Tibial artery (tissue), 4 donors: ENCODE results near the gene PTGER2.

Experiments
- DNase-seq, 2 donors: peaks; one replicate each; pipeline ENCODE4 v3.0.0-alpha.2; 2019
- H3K27ac ChIP-seq, 2 donors: fragments of 200-600 bp; sonication (generic) in 1 of 2; 1 replicate in 1 of 2; 2 replicates in 1 of 2; pipeline ENCODE4 v1.5.1; 2018 to 2019; ENCODE audit warnings: mild to moderate bottlenecking in 1 of 2
- H3K27me3 ChIP-seq, 2 donors: fragments of 200-600 bp; sonication (generic) in 1 of 2; one replicate each; pipeline versions ENCODE4 v1.5.1 to v1.6.0; 2016 to 2019
- H3K36me3 ChIP-seq, 3 donors: fragments of 200-600 bp; sonication (generic) in 2 of 3; one replicate each; pipeline ENCODE4 v1.5.1; 2016 to 2019; ENCODE audit warnings: mild to moderate bottlenecking in 2 of 3
- H3K4me1 ChIP-seq, 4 donors: fragments of 200-600 bp; sonication (generic) in 2 of 4; 1 replicate in 3 of 4; 2 replicates in 1 of 4; pipeline ENCODE4 v1.5.1; 2016 to 2019
- H3K4me3 ChIP-seq, 2 donors: fragments of 200-600 bp; sonication (generic) in 1 of 2; 1 replicate in 1 of 2; 2 replicates in 1 of 2; pipeline ENCODE4 v1.5.1; 2018 to 2019; ENCODE audit warnings: mild to moderate bottlenecking in 2 of 2
- H3K9me3 ChIP-seq, 3 donors: fragments of 200-600 bp; sonication (generic) in 1 of 3; one replicate each; pipeline ENCODE4 v1.5.1; 2016 to 2019
- intact Hi-C: fragments of 100-400 bp; cut with DNase I; formaldehyde crosslinking; loops from one replicate; pipeline ENCODE4 v1.15.0; 2023; ENCODE audit warnings: low total_unique reads
- TF ChIP-seq, protein P1 (sequence below), 2 experiments: fragments of 200-600 bp in 1 of 2; fragments of 450-650 bp in 1 of 2; IDR thresholded peaks; one replicate each; pipeline ENCODE4 v1.5.1; 2017 to 2019; ENCODE audit warnings: antibody characterized with exemption in 2 of 2, mild to moderate bottlenecking in 1 of 2, moderate library complexity in 1 of 2

The PTGER2 gene

GRCh38 chr14:52329678-52330369 lies 15.7 kb downstream of the PTGER2 start:
- H3K4me1 ChIP-seq, result no peaks in the 10 kb centered on the region
- intact Hi-C loops, result no loop called here
- no peak overlapping the region for H3K4me3 ChIP-seq
- H3K27me3 ChIP-seq, result no peaks in the 10 kb centered on the region
- no peak overlapping the region for H3K27ac ChIP-seq
- H3K36me3 ChIP-seq, result no peaks in the 10 kb centered on the region
- TF ChIP-seq, protein P1, sequence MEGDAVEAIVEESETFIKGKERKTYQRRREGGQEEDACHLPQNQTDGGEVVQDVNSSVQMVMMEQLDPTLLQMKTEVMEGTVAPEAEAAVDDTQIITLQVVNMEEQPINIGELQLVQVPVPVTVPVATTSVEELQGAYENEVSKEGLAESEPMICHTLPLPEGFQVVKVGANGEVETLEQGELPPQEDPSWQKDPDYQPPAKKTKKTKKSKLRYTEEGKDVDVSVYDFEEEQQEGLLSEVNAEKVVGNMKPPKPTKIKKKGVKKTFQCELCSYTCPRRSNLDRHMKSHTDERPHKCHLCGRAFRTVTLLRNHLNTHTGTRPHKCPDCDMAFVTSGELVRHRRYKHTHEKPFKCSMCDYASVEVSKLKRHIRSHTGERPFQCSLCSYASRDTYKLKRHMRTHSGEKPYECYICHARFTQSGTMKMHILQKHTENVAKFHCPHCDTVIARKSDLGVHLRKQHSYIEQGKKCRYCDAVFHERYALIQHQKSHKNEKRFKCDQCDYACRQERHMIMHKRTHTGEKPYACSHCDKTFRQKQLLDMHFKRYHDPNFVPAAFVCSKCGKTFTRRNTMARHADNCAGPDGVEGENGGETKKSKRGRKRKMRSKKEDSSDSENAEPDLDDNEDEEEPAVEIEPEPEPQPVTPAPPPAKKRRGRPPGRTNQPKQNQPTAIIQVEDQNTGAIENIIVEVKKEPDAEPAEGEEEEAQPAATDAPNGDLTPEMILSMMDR (IDR thresholded peaks at IDR 0.05), result no peak
- DNase-seq, result no peak
- H3K9me3 ChIP-seq, result no peaks in the 10 kb centered on the region

DNA sequence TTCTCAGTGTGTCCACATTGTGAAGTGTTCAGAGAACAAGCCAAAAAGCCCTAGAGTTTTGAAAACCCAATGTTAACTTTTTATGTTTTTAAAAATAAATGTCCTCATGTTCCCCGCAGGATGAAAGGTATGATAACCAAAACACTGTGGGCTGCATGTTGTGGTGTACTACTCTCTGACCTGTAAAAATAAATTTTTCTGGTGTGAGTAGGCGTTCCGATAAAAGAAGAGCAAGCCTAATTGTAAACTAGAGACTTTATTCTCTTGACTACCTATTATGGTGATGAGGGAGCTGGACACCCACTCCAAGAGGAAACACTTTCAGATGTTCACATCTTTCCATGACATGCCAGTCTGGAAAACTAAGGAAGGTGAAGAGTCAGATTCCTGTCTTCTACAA lies 18.2 kb downstream of the PTGER2 start:
- no peak overlapping the region for H3K4me3 ChIP-seq
- intact Hi-C loops, result no loop called here
- no peaks in the 10 kb centered on the region for H3K27me3 ChIP-seq
- no peak for DNase-seq
- no peaks in the 10 kb centered on the region for H3K36me3 ChIP-seq
- no peak overlapping the region for H3K27ac ChIP-seq
- TF ChIP-seq, protein P1 (IDR thresholded peaks at IDR 0.05), result no peak
- no peaks in the 10 kb centered on the region for H3K4me1 ChIP-seq
- no peaks in the 10 kb centered on the region for H3K9me3 ChIP-seq

GRCh38 chr14:52333108-52333507 lies 19.0 kb downstream of the PTGER2 start:
- Histone ChIP-seq H3K27me3 (no peaks in the 10 kb centered on the region), H3K4me3 (no peak overlapping the region), H3K4me1 (no peaks in the 10 kb centered on the region), H3K27ac (no peak overlapping the region), H3K9me3 (no peaks in the 10 kb centered on the region), H3K36me3 (no peaks in the 10 kb centered on the region)
- intact Hi-C loops, result no loop called here
- TF ChIP-seq, protein P1 (IDR thresholded peaks at IDR 0.05), result no peak
- no peak for DNase-seq

GRCh38 chr14:52333823-52334657 lies 19.9 kb downstream of the PTGER2 start:
- intact Hi-C loops, result no loop called here
- TF ChIP-seq, protein P1 (IDR thresholded peaks at IDR 0.05), result no peak
- H3K9me3 ChIP-seq, result no peaks in the 10 kb centered on the region
- H3K36me3 ChIP-seq, result no peaks in the 10 kb centered on the region
- no peak for DNase-seq
- no peaks in the 10 kb centered on the region for H3K4me1 ChIP-seq
- H3K27me3 ChIP-seq, result no peaks in the 10 kb centered on the region
- no peak overlapping the region for H3K4me3 ChIP-seq
- no peak overlapping the region for H3K27ac ChIP-seq

- TF ChIP-seq, protein P1 (IDR thresholded peaks at IDR 0.05), result no peak
- Histone ChIP-seq H3K36me3 (no peaks in the 10 kb centered on the region), H3K4me1 (no peaks in the 10 kb centered on the region), H3K27me3 (no peaks in the 10 kb centered on the region), H3K4me3 (no peak overlapping the region), H3K9me3 (no peaks in the 10 kb centered on the region), H3K27ac (no peak overlapping the region)
- intact Hi-C loops, result no loop called here
- DNase-seq, result no peak
These were observed 22.1 kb downstream of the PTGER2 start for GRCh38 chr14:52336241-52336640.
